ENCODE measurements around the gene STARD3. TPM values are rescaled to one million over a fixed set of nuclear protein-coding genes. Genes with fewer than 3 reads are reported as not detected.

STARD3 gene
- total RNA-seq, 1 donor from 2014 or later, result 76.6 TPM

DNA sequence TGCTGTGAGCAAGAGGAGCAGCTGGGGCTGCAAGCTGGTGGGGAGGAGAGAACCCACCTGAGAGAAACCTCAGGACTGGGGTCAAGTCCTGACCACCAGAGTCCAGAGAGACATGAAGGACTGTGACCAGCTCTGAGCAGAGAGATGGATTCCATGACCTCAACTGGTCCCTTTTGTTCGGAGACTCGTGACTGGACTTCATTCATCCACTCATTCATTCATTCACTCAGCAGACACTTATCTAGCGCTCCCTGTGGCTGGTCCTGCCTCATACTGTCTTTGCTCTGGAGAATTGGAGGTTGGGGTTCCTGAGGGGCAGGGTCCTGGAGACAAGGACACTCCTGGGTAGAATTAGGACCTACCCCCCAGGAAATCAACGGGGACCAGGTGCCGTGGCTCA is 67.0 kb downstream of the STARD3 start:
- TF ChIP-seq, protein P1, sequence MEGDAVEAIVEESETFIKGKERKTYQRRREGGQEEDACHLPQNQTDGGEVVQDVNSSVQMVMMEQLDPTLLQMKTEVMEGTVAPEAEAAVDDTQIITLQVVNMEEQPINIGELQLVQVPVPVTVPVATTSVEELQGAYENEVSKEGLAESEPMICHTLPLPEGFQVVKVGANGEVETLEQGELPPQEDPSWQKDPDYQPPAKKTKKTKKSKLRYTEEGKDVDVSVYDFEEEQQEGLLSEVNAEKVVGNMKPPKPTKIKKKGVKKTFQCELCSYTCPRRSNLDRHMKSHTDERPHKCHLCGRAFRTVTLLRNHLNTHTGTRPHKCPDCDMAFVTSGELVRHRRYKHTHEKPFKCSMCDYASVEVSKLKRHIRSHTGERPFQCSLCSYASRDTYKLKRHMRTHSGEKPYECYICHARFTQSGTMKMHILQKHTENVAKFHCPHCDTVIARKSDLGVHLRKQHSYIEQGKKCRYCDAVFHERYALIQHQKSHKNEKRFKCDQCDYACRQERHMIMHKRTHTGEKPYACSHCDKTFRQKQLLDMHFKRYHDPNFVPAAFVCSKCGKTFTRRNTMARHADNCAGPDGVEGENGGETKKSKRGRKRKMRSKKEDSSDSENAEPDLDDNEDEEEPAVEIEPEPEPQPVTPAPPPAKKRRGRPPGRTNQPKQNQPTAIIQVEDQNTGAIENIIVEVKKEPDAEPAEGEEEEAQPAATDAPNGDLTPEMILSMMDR (IDR thresholded peaks at IDR 0.05), result no peak
- H3K4me3 ChIP-seq, result no peak overlapping the region
- H3K4me1 ChIP-seq, result peaks cover 70% of the 10 kb centered on the region
- H3K9me3 ChIP-seq, result no peaks in the 10 kb centered on the region
- intact Hi-C loops (cut with DNase I), result no loop called here
- DNase-seq, result no peak
- ATAC-seq, result no peak
- peaks cover 12% of the 10 kb centered on the region for H3K27me3 ChIP-seq (ENCODE audit: low read depth)
- no peak overlapping the region for H3K27ac ChIP-seq
- H3K36me3 ChIP-seq, result peaks cover 23% of the 10 kb centered on the region

- ATAC-seq, result peak; percentile 21 to 28
- H3K27ac ChIP-seq, result peak overlapping the region; percentile 76
- H3K4me3 ChIP-seq, result no peak overlapping the region
- TF ChIP-seq, protein P1 (IDR thresholded peaks at IDR 0.05), result peak; percentile 23
- H3K27me3 ChIP-seq (ENCODE audit: low read depth), result peaks cover 5% of the 10 kb centered on the region
- no peak for DNase-seq
- peaks cover 62% of the 10 kb centered on the region for H3K4me1 ChIP-seq
- intact Hi-C loops (cut with DNase I), result no loop called here
- H3K9me3 ChIP-seq, result no peaks in the 10 kb centered on the region
- peaks cover 32% of the 10 kb centered on the region for H3K36me3 ChIP-seq
Measured at GRCh38 chr17:39704821-39705551, 68.0 kb downstream of the STARD3 start.

DNA sequence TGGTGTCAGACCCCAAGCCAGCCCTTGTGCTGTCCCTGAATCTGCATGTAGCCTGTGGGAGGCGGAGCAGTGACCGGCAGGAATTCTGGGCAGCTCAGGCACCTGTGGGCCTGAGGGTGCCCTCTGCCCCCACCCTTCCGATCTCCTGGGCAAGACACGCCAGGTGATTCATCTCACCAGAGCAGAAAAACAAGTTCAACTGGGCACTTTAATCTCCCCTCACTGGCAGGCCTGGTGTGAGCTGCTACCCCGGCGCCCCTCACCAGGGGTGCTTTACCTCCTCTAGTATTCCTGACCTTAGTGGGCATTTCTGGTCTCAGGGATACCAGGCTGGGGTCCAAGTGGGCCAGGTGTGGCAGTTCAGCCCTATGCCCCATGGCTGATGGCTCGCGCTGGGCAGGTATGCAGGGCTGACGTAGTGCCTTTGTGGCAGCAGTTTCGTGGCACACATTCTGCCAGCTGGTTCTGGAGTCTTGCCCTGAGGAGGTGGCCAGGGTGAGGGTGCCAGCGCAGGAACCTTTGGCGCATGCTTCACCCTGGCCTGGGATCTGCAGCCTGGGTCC is 68.9 kb downstream of the STARD3 start:
- peak; percentile 86 for DNase-seq
- intact Hi-C loops (cut with DNase I), result no loop called here
- TF ChIP-seq, protein P1 (IDR thresholded peaks at IDR 0.05), result no peak
- Histone ChIP-seq H3K36me3 (peaks cover 41% of the 10 kb centered on the region), H3K27ac (peak overlapping the region; percentile 76), H3K27me3 (ENCODE audit: low read depth) (no peaks in the 10 kb centered on the region), H3K9me3 (no peaks in the 10 kb centered on the region), H3K4me1 (peaks cover 62% of the 10 kb centered on the region), H3K4me3 (peak overlapping the region; percentile 27)
- ATAC-seq, result peak; percentile 90

DNA sequence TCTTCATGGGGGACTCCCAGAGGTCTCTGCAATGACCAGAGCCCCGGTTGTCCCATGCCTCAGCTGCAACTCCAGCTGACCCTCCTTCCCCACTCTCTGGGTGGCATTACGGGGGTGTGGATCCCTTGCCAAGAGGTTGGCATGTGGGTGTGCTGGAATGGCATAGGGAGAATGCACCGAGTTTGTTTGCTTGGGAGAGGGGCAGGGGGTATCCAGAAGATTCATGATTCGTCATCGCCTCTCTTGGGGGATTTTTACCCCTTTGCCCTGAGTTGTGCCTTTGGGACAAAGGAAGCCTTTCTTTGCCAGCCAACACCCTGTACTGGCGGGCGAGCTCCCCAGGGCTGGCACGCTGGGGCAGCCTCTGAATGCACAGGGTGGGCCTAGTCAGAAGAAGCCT is 69.4 kb downstream of the STARD3 start:
- no peak for DNase-seq
- Histone ChIP-seq H3K4me1 (peaks cover 58% of the 10 kb centered on the region), H3K4me3 (no peak overlapping the region)

GRCh38 chr17:39706921-39707337 is 70.0 kb downstream of the STARD3 start:
- DNase-seq (no peak), ATAC-seq (no peak)
- no peaks in the 10 kb centered on the region for H3K9me3 ChIP-seq
- H3K36me3 ChIP-seq, result peaks cover 52% of the 10 kb centered on the region
- intact Hi-C loops (cut with DNase I), result no loop called here
- peak overlapping the region; percentile 76 for H3K27ac ChIP-seq
- TF ChIP-seq, protein P1 (IDR thresholded peaks at IDR 0.05), result no peak
- H3K27me3 ChIP-seq (ENCODE audit: low read depth), result no peaks in the 10 kb centered on the region
- no peak overlapping the region for H3K4me3 ChIP-seq
- peaks cover 53% of the 10 kb centered on the region for H3K4me1 ChIP-seq

More for the DNA sequence above, 69.4 kb downstream of the STARD3 start:
- TF ChIP-seq, protein P1 (IDR thresholded peaks at IDR 0.05), result no peak
- H3K36me3 ChIP-seq, result peaks cover 46% of the 10 kb centered on the region
- H3K27ac ChIP-seq, result peak overlapping the region; percentile 76
- intact Hi-C loops (cut with DNase I), result no loop called here
- no peaks in the 10 kb centered on the region for H3K9me3 ChIP-seq
- H3K27me3 ChIP-seq (ENCODE audit: low read depth), result no peaks in the 10 kb centered on the region
- ATAC-seq, result no peak

Data from lower lobe of right lung (tissue), 2 donors.